H1 (cell line): Measurements from ENCODE around the gene KLK7. TPM values are rescaled to one million over a fixed set of nuclear protein-coding genes. Genes with fewer than 3 reads are reported as not detected.

Experiments used
- EGR1 ChIP-seq: IDR thresholded peaks from 2 replicates; pipeline ENCODE4 v1.6.1; 2011; ENCODE audit warnings: low read depth, low read length, borderline replicate concordance
- HDAC6 ChIP-seq: IDR thresholded peaks from one replicate; pipeline ENCODE4 v1.7.1; 2012; ENCODE audit warnings: low read depth, mild to moderate bottlenecking, inconsistent platforms, low read length, moderate library complexity
- JUN ChIP-seq: IDR thresholded peaks from 2 replicates; pipeline ENCODE4 v1.6.1; 2011; ENCODE audit warnings: low read depth, mild to moderate bottlenecking, improper control_type of control experiment, low read length
- KDM1A ChIP-seq: fragments of 200-600, 300-600 bp; sonication (generic); IDR thresholded peaks from 2 replicates; pipeline ENCODE4 v1.7.1; 2016; ENCODE audit warnings: mild to moderate bottlenecking, low read length, borderline replicate concordance
- POLR2AphosphoS5 ChIP-seq: IDR thresholded peaks from 2 replicates; pipeline ENCODE4 v1.6.1; 2011; ENCODE audit warnings: low read depth, low read length
- RAD21 ChIP-seq, 2 experiments: IDR thresholded peaks in 1 of 2; conservative IDR thresholded peaks in 1 of 2; 2 replicates each; pipeline ENCODE4 v1.6.1; 2011; ENCODE audit warnings: low read depth in 2 of 2, low read length in 2 of 2, improper control_type of control experiment in 1 of 2, inconsistent platforms in 1 of 2, mild to moderate bottlenecking in 1 of 2, moderate library complexity in 1 of 2
- polyA plus RNA-seq, 7 experiments: library from polyadenylated mRNA; depleted of rRNA in 3 of 7; stranded (reverse) in 5 of 7; unstranded in 2 of 7; fragments of >200 nt in 5 of 7; fragments of 200-250 nt in 2 of 7; gene quantifications; 1 replicate in 5 of 7; 2 replicates in 1 of 7; 4 replicates in 1 of 7; pipeline versions ENCODE4 v1.2.1 to v1.2.3, GENCODE V29; 2011 to 2013; ENCODE audit warnings: missing spikeins in 2 of 7, mixed read lengths in 2 of 7
- total RNA-seq: library from RNA; stranded (reverse); fragmentation: NEBNext Ultra II Directional; extraction: Animal tissue kit (Norgen Biotek cat#: 25700); gene quantifications from 2 replicates; pipeline ENCODE4 v1.2.1, GENCODE V29; 2021
- TF ChIP-seq, protein P1 (sequence below): IDR thresholded peaks from 2 replicates; pipeline ENCODE4 v1.6.1; 2011; ENCODE audit warnings: low read depth, mild to moderate bottlenecking, low read length; ENCODE audit not compliant: insufficient read depth

The KLK7 gene
- total and polyA plus RNA-seq, 2 of the 8 experiments (the other 6 are each of a cell fraction or from before 2014, with no cell fraction given): 0.73 to 1.4 TPM

DNA sequence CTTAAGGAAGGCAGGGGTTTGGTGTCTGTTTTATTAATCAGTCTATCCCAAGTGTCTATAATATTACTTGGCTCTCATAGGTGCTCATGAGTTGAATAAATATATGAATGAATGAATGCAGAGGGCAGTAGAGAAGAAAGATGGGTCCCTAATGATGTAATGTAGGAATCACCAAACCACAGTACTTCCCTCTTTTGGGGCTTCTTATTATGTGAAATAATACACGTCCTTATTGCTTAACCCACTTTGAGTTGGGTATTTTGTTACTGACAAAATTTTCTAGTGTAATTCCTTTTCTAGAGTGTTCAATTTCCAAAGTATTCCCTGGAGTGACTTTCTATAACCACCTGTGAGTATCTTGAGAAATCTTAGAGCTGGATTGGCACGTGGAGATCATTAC lies 44.1 kb downstream of the KLK7 start (continued):
- TF ChIP-seq, protein P1, sequence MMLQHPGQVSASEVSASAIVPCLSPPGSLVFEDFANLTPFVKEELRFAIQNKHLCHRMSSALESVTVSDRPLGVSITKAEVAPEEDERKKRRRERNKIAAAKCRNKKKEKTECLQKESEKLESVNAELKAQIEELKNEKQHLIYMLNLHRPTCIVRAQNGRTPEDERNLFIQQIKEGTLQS: no peak
- no peak for TF ChIP-seq EGR1
- TF ChIP-seq HDAC6: no peak
- no peak for TF ChIP-seq JUN
- no peak for TF ChIP-seq KDM1A
- no peak for TF ChIP-seq POLR2AphosphoS5
- no peak for TF ChIP-seq RAD21 (IDR thresholded peaks at IDR 0.05 in 1 of 2, conservative IDR thresholded peaks at IDR 0.05 in 1 of 2; ENCODE audit: low read depth in 2 of 2, low read length in 2 of 2)
